Mucosa of rectum (tissue), 2 donors: Measurements from ENCODE around the gene RETREG3.
"Not testable (repeated sequence)": the region's sequence is repeated elsewhere in the genome, so short reads cannot be mapped to it uniquely, and the experiment has no call there.

Experiments used
- H3K27ac ChIP-seq, 2 donors: one replicate each; pipeline ENCODE4 v1.7.0; 2013; ENCODE audit warnings: inconsistent platforms in 2 of 2, low read depth in 2 of 2, low read length in 2 of 2
- H3K27me3 ChIP-seq, 2 donors: one replicate each; pipeline ENCODE4 v1.7.0; 2013; ENCODE audit warnings: low read length in 2 of 2; ENCODE audit not compliant: control insufficient read depth in 2 of 2, insufficient read depth in 2 of 2
- H3K36me3 ChIP-seq, 2 donors: one replicate each; pipeline ENCODE4 v1.7.0; 2013; ENCODE audit warnings: low read length in 2 of 2; ENCODE audit not compliant: control insufficient read depth in 2 of 2, insufficient read depth in 2 of 2
- H3K4me1 ChIP-seq, 2 donors: one replicate each; pipeline ENCODE4 v1.7.0; 2013; ENCODE audit warnings: low read length in 2 of 2, mild to moderate bottlenecking in 1 of 2; ENCODE audit not compliant: control insufficient read depth in 2 of 2, insufficient read depth in 2 of 2
- H3K4me3 ChIP-seq, 2 donors: one replicate each; pipeline ENCODE4 v1.7.0; 2013; ENCODE audit warnings: low read length in 2 of 2
- H3K9ac ChIP-seq, 2 donors: one replicate each; pipeline ENCODE4 v1.7.0; 2013; ENCODE audit warnings: low read length in 2 of 2, low read depth in 1 of 2, mild to moderate bottlenecking in 1 of 2
- H3K9me3 ChIP-seq, 2 donors: one replicate each; pipeline ENCODE4 v1.7.0; 2013; ENCODE audit warnings: low read length in 2 of 2; ENCODE audit not compliant: control insufficient read depth in 2 of 2
- donor health status: healthy.
- donor health status: Normal muscosa, but diverticular disease.

RETREG3 gene

GRCh38 chr17:42543190-42544079 is 65.7 kb downstream of the RETREG3 start:
- Histone ChIP-seq H3K9ac (no peak overlapping the region), H3K9me3 (no peaks in the 10 kb centered on the region), H3K27ac (no peak overlapping the region), H3K4me1 (peaks cover 10 to 16% of the 10 kb centered on the region in 2 donors), H3K36me3 (peaks cover 19% of the 10 kb centered on the region in 2 donors), H3K4me3 (no peak overlapping the region), H3K27me3 (no peaks in the 10 kb centered on the region)

GRCh38 chr17:42541041-42541833 is 67.9 kb downstream of the RETREG3 start:
- H3K36me3 ChIP-seq = peaks cover 23% of the 10 kb centered on the region in 2 donors
- H3K27me3 ChIP-seq = no peaks in the 10 kb centered on the region
- H3K9me3 ChIP-seq = no peaks in the 10 kb centered on the region
- H3K4me1 ChIP-seq = peaks cover 13 to 22% of the 10 kb centered on the region in 2 donors
- peak overlapping the region in 1 of 2 donors; percentile 23 for H3K4me3 ChIP-seq
- H3K9ac ChIP-seq = peak overlapping the region; percentile 52 to 54
- H3K27ac ChIP-seq = peak overlapping the region; percentile 80 to 90

GRCh38 chr17:42540558-42540957 is 68.6 kb downstream of the RETREG3 start:
- Histone ChIP-seq H3K4me1 (peaks cover 13 to 26% of the 10 kb centered on the region in 2 donors), H3K4me3 (peak overlapping the region in 1 of 2 donors; percentile 23), H3K36me3 (peaks cover 23% of the 10 kb centered on the region in 2 donors), H3K27ac (peak overlapping the region; percentile 80 to 90)
- H3K9me3 ChIP-seq, H3K9ac ChIP-seq, H3K27me3 ChIP-seq: not testable (repeated sequence)

- H3K4me1 ChIP-seq = peaks cover 13 to 30% of the 10 kb centered on the region in 2 donors
- H3K9me3 ChIP-seq = no peaks in the 10 kb centered on the region
- no peak overlapping the region for H3K9ac ChIP-seq
- no peak overlapping the region for H3K4me3 ChIP-seq
- peaks cover 17 to 20% of the 10 kb centered on the region in 2 donors for H3K36me3 ChIP-seq
- H3K27ac ChIP-seq = no peak overlapping the region
- H3K27me3 ChIP-seq = no peaks in the 10 kb centered on the region
These were observed 70.7 kb downstream of the RETREG3 start for GRCh38 chr17:42538482-42538881.

- H3K27me3 ChIP-seq = no peaks in the 10 kb centered on the region
- peaks cover 13 to 19% of the 10 kb centered on the region in 2 donors for H3K36me3 ChIP-seq
- no peak overlapping the region for H3K4me3 ChIP-seq
- peaks cover 13 to 30% of the 10 kb centered on the region in 2 donors for H3K4me1 ChIP-seq
- H3K9me3 ChIP-seq = no peaks in the 10 kb centered on the region
- H3K9ac ChIP-seq = no peak overlapping the region
- no peak overlapping the region for H3K27ac ChIP-seq
These were observed 71.2 kb downstream of the RETREG3 start for GRCh38 chr17:42537826-42538451.

GRCh38 chr17:42537156-42537805 is 71.9 kb downstream of the RETREG3 start:
- H3K9ac ChIP-seq = peak overlapping the region; percentile 10 to 87
- H3K27me3 ChIP-seq = no peaks in the 10 kb centered on the region
- H3K4me3 ChIP-seq = peak overlapping the region; percentile 80 to 91
- peak overlapping the region; percentile 87 to 90 for H3K27ac ChIP-seq
- H3K9me3 ChIP-seq = no peaks in the 10 kb centered on the region
- peaks cover 12 to 30% of the 10 kb centered on the region in 2 donors for H3K4me1 ChIP-seq
- H3K36me3 ChIP-seq = peaks cover 13 to 19% of the 10 kb centered on the region in 2 donors

GRCh38 chr17:42536372-42537155 is 72.6 kb downstream of the RETREG3 start:
- Histone ChIP-seq H3K27me3 (no peaks in the 10 kb centered on the region), H3K9me3 (no peaks in the 10 kb centered on the region), H3K9ac (peak overlapping the region; percentile 10 to 87), H3K36me3 (peaks cover 13 to 19% of the 10 kb centered on the region in 2 donors), H3K27ac (peak overlapping the region; percentile 87 to 90), H3K4me3 (peak overlapping the region; percentile 80 to 91), H3K4me1 (peaks cover 11 to 30% of the 10 kb centered on the region in 2 donors)

GRCh38 chr17:42536048-42536371 is 73.2 kb downstream of the RETREG3 start, which contains the start of gene NAGLU:
Gene NAGLU (plus strand): TSS chr17:42536241. CDS start chr17:42536273, 32 bp downstream.
- Histone ChIP-seq H3K4me3 (peak within 1 kb of the TSS; percentile 80 to 91), H3K36me3 (peaks cover 8 to 16% of the 10 kb centered on the region in 2 donors), H3K9ac (peak within 1 kb of the TSS; percentile 80 to 87), H3K27me3 (no peaks in the 10 kb centered on the region), H3K4me1 (peaks cover 13 to 29% of the 10 kb centered on the region in 2 donors), H3K27ac (peak within 1 kb of the TSS; percentile 87 to 90), H3K9me3 (no peaks in the 10 kb centered on the region)
